GM12878 (cell line): ENCODE results near the gene PRG3. TPM values are rescaled to one million over a fixed set of nuclear protein-coding genes. Genes with fewer than 3 reads are reported as not detected.

Experiments used
- ATAC-seq: fragments of 200-7000 bp; cut with Tn5 transposase; 3 replicates; pipeline ENCODE4 v1.9.1; 2020; ENCODE audit warnings: mild to moderate bottlenecking, moderate library complexity
- Bru-seq: library from RNA; stranded (reverse); fragments of 400-500 nt; gene quantifications from one replicate; lab custom pipeline; 2021; lab: Mats Ljungman, UMichigan
- BruChase-seq, 2 experiments: library from RNA; stranded (reverse); fragments of 400-500 nt; gene quantifications; one replicate each; lab custom pipeline; 2021; lab: Mats Ljungman, UMichigan
- BruUV-seq: library from RNA; stranded (reverse); fragments of 400-500 nt; replicated peaks from 2 replicates; lab custom pipeline; 2021; lab: Mats Ljungman, UMichigan
- CTCF ChIA-PET: fragments of 300-600 bp; sonication (Branson Sonifier 250); formaldehyde crosslinking; extraction: SDS; loops from one replicate; lab custom pipeline; 2021; ENCODE audit warnings: inconsistent platforms; lab: Yijun Ruan, JAX
- POLR2A ChIA-PET: fragments of 350-600 bp; formaldehyde crosslinking; extraction: SDS; loops from one replicate; lab custom pipeline; 2021; ENCODE audit warnings: inconsistent platforms; lab: Charles Lee
- RAD21 ChIA-PET: fragments of 300-600 bp; sonication (Branson Sonifier 250); formaldehyde crosslinking; loops from one replicate; lab custom pipeline; 2023; ENCODE audit warnings: antibody characterized with exemption; ENCODE audit not compliant: unreplicated experiment; lab: Charles Lee
- SMC1A ChIA-PET: fragments of 300-600 bp; sonication (Branson Sonifier 250); formaldehyde crosslinking; loops from one replicate; lab custom pipeline; 2023; ENCODE audit not compliant: unreplicated experiment, uncharacterized antibody; lab: Charles Lee
- DNase-seq: peaks from one replicate; pipeline ENCODE4 v3.0.0-alpha.2; 2011; ENCODE audit warnings: low read depth, low spot score
- FAIRE-seq: peaks from 3 replicates; lab custom pipeline; 2011; peaks lifted over from hg19 to GRCh38; lab: Jason Lieb, UNC
- H2AFZ ChIP-seq: 2 replicates; pipeline ENCODE4 v1.6.0; 2011; ENCODE audit warnings: low read depth, low read length, control low read depth; ENCODE audit not compliant: control insufficient read depth
- H3K27ac ChIP-seq: 2 replicates; pipeline ENCODE4 v1.5.1; 2011; ENCODE audit warnings: control low read depth; ENCODE audit not compliant: control insufficient read depth, insufficient read depth
- H3K27me3 ChIP-seq, 2 experiments: replicated peaks in 1 of 2; 2 replicates each; pipeline versions ENCODE4 v1.6.0 to v1.6.1; 2011; ENCODE audit warnings: low read length in 1 of 2; ENCODE audit not compliant: control insufficient read depth in 2 of 2, insufficient read depth in 2 of 2
- H3K36me3 ChIP-seq, 2 experiments: 2 replicates each; pipeline ENCODE4 v1.5.1; 2011; ENCODE audit warnings: low read length in 1 of 2; ENCODE audit not compliant: control insufficient read depth in 2 of 2, insufficient read depth in 2 of 2
- H3K4me1 ChIP-seq: 2 replicates; pipeline ENCODE4 v1.6.1; 2011; ENCODE audit warnings: mild to moderate bottlenecking, low read length, moderate library complexity, mixed read lengths; ENCODE audit not compliant: control insufficient read depth, insufficient read depth
- H3K4me2 ChIP-seq: 2 replicates; pipeline ENCODE4 v1.6.0; 2011; ENCODE audit warnings: control low read depth; ENCODE audit not compliant: control insufficient read depth, insufficient read depth
- H3K4me3 ChIP-seq: fragments of 200-600 bp; sonication (generic); 2 replicates; pipeline ENCODE4 v1.5.1; 2016
- H3K79me2 ChIP-seq: 2 replicates; pipeline ENCODE4 v1.6.0; 2011; ENCODE audit warnings: low read length; ENCODE audit not compliant: control insufficient read depth, insufficient read depth
- H3K9ac ChIP-seq: 2 replicates; pipeline ENCODE4 v1.8.0; 2011; ENCODE audit warnings: low read length, control low read depth, mixed read lengths; ENCODE audit not compliant: control insufficient read depth, insufficient read depth
- H3K9me3 ChIP-seq: replicated peaks from 3 replicates; pipeline ENCODE4 v1.5.1; 2011; ENCODE audit warnings: mild to moderate bottlenecking, low read length; ENCODE audit not compliant: control insufficient read depth, insufficient read depth
- H4K20me1 ChIP-seq: 2 replicates; pipeline ENCODE4 v1.6.0; 2011; ENCODE audit not compliant: control insufficient read depth, insufficient read depth
- BACH1 ChIP-seq: fragments of 450-650 bp; IDR thresholded peaks from 2 replicates; pipeline ENCODE4 v1.6.1; 2017; ENCODE audit warnings: mild to moderate bottlenecking, borderline replicate concordance
- CBFB ChIP-seq: IDR thresholded peaks from 2 replicates; pipeline ENCODE4 v1.6.1; 2016; ENCODE audit warnings: antibody characterized with exemption, low read depth
- CBX3 ChIP-seq: fragments of 200-600 bp; sonication (generic); IDR thresholded peaks from 2 replicates; pipeline ENCODE4 v1.6.1; 2016; ENCODE audit warnings: low read depth, borderline replicate concordance
- EED ChIP-seq: sonication (generic); IDR thresholded peaks from 2 replicates; pipeline ENCODE4 v1.6.1; 2016; ENCODE audit warnings: antibody characterized with exemption, low read depth
- ETV6 ChIP-seq, 2 experiments: fragments of 450-650 bp in 1 of 2; IDR thresholded peaks in 1 of 2; conservative IDR thresholded peaks in 1 of 2; 2 replicates each; pipeline ENCODE4 v1.6.1; 2014; ENCODE audit warnings: antibody characterized with exemption in 1 of 2, borderline replicate concordance in 1 of 2, low read depth in 1 of 2, mild to moderate bottlenecking in 1 of 2, moderate library complexity in 1 of 2
- FOXK2 ChIP-seq: fragments of 450-650 bp; IDR thresholded peaks from 2 replicates; pipeline ENCODE4 v1.6.1; 2017; ENCODE audit warnings: mild to moderate bottlenecking, moderate library complexity
- FOXM1 ChIP-seq: IDR thresholded peaks from 2 replicates; pipeline ENCODE4 v1.6.1; 2012; ENCODE audit warnings: low read depth, mild to moderate bottlenecking, inconsistent platforms, low read length, moderate library complexity
- IRF4 ChIP-seq: IDR thresholded peaks from 2 replicates; pipeline ENCODE4 v1.6.1; 2011; ENCODE audit warnings: low read depth, low read length
- MYB ChIP-seq: fragments of 150-350 bp; IDR thresholded peaks from 2 replicates; pipeline ENCODE4 v1.6.1; 2014; ENCODE audit warnings: mild to moderate bottlenecking, low read depth, low read length, borderline replicate concordance
- NBN ChIP-seq: fragments of 450-650 bp; IDR thresholded peaks from 2 replicates; pipeline ENCODE4 v1.6.1; 2016
- PAX5 ChIP-seq: IDR thresholded peaks from 2 replicates; pipeline ENCODE4 v1.6.1; 2011; ENCODE audit warnings: low read depth, low read length, borderline replicate concordance
- SMARCA5 ChIP-seq: fragments of 450-650 bp; IDR thresholded peaks from 2 replicates; pipeline ENCODE4 v1.6.1; 2017; ENCODE audit warnings: mild to moderate bottlenecking
- SP1 ChIP-seq: IDR thresholded peaks from one replicate; pipeline ENCODE4 v1.6.1; 2011; ENCODE audit warnings: low read depth, low read length
- WRNIP1 ChIP-seq: IDR thresholded peaks from 2 replicates; pipeline ENCODE4 v1.6.1; 2011; ENCODE audit warnings: low read depth, low read length, improper control_type of control experiment, borderline replicate concordance
- ZNF384 ChIP-seq: IDR thresholded peaks from 2 replicates; pipeline ENCODE4 v1.6.1; 2012; ENCODE audit warnings: low read depth, mild to moderate bottlenecking, low read length, improper control_type of control experiment, borderline replicate concordance
- ZSCAN29 ChIP-seq: fragments of 450-650 bp; IDR thresholded peaks from 2 replicates; pipeline ENCODE4 v1.6.1; 2017; ENCODE audit warnings: mild to moderate bottlenecking, moderate library complexity
- WGBS: methylation state at CpG from one replicate; pipeline ENCODE4 v1.1.6; 2016; ENCODE audit warnings: low lambda C conversion rate; ENCODE audit not compliant: insufficient replicate concordance, insufficient coverage; ENCODE audit errors: missing lambda C conversion rate; 5-methylcytosine and 5-hydroxymethylcytosine counted together
- in situ Hi-C: fragments of 300-500 bp; cut with MboI; formaldehyde crosslinking; loops from 9 replicates; pipeline ENCODE4 v1.14.3; 2018; ENCODE audit warnings: mixed read lengths
- intact Hi-C: fragments of 100-400 bp; cut with micrococcal nuclease; formaldehyde crosslinking; loops from one replicate; pipeline ENCODE4 v1.14.2; 2022; ENCODE audit not compliant: unreplicated experiment
- long read RNA-seq, 2 experiments: library from polyadenylated mRNA; unstranded; transcript quantifications; one replicate each; pipeline ENCODE4 v2.0.0, GENCODE V29; 2019 to 2020
- polyA minus RNA-seq, 3 experiments: library from RNA; depleted of rRNA, polyadenylated mRNA; stranded (reverse); fragments of >200 nt; gene quantifications; 2 replicates each; pipeline ENCODE4 v1.2.3, GENCODE V29; 2011
- polyA plus RNA-seq, 11 experiments: library from polyadenylated mRNA; depleted of rRNA in 4 of 11; unstranded in 6 of 11; stranded (reverse) in 5 of 11; fragments of >200 nt; fragmentation: Nextera tagmentation in 4 of 11; fragmentation: Illumina TruSeq in 1 of 11; extraction: Ambion mirVana in 4 of 11; extraction: Trizol in 1 of 11; gene quantifications; 1 replicate in 1 of 11; 2 replicates in 10 of 11; pipeline versions ENCODE4 v1.2.1 to v1.2.3, GENCODE V29; 2011 to 2016; ENCODE audit warnings: inconsistent platforms in 2 of 11, missing spikeins in 2 of 11, low read depth in 1 of 11
- total RNA-seq, 4 experiments: library from RNA; depleted of rRNA in 3 of 4; stranded (reverse); fragments of >200 nt in 3 of 4; fragmentation: Illumina TruSeq in 1 of 4; extraction: Trizol in 1 of 4; gene quantifications; 2 replicates each; pipeline versions ENCODE4 v1.2.1 to v1.2.3, GENCODE V29; 2013 to 2021
- TF ChIP-seq, protein P1 (sequence below): IDR thresholded peaks from 2 replicates; pipeline ENCODE4 v1.6.1; 2012; ENCODE audit warnings: mild to moderate bottlenecking, low read depth, low read length

The PRG3 gene, protein sequence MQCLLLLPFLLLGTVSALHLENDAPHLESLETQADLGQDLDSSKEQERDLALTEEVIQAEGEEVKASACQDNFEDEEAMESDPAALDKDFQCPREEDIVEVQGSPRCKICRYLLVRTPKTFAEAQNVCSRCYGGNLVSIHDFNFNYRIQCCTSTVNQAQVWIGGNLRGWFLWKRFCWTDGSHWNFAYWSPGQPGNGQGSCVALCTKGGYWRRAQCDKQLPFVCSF
- not detected in 2 replicates for total RNA-seq (2013; cell fraction: nucleolus; rRNA removed)
- total RNA-seq (2014; rRNA removed) (not detected in 2 replicates), total RNA-seq (2014; rRNA removed; fragmentation: Illumina TruSeq; extraction: Trizol) (not detected in 2 replicates), total RNA-seq (2021) (not detected in 2 replicates), polyA plus RNA-seq (2011; rRNA removed) (not detected in 2 replicates), polyA plus RNA-seq (2014; fragmentation: Illumina TruSeq; extraction: Trizol) (not detected in 2 replicates), polyA plus RNA-seq (2014; fragmentation: Nextera tagmentation; extraction: Ambion mirVana) (not detected), polyA plus RNA-seq (2014; rRNA removed) (not detected in 2 replicates), polyA plus RNA-seq (2016; fragmentation: Nextera tagmentation; extraction: Ambion mirVana) (not detected), polyA minus RNA-seq (2011; rRNA and poly(A)+ RNA removed) (not detected in 2 replicates), Bru-seq, nascent RNA (percentile 28 among the genes with signal in this experiment), BruChase-seq, experiment 1, labeled RNA remaining after a 6-hour chase (percentile 30 among the genes with signal in this experiment), BruChase-seq, experiment 2, labeled RNA remaining after a 2-hour chase (percentile 21 among the genes with signal in this experiment)
- not detected for polyA plus RNA-seq (2011; ENCODE audit: low read depth)
- not detected in 2 replicates for polyA plus RNA-seq (2011; cell fraction: cytosol; rRNA removed)
- polyA plus RNA-seq (2011; cell fraction: nucleus; rRNA removed) = not detected in 2 replicates
- not detected in 2 replicates for polyA plus RNA-seq (2012)
- polyA minus RNA-seq (2011; cell fraction: cytosol; rRNA and poly(A)+ RNA removed) = not detected in 2 replicates
- not detected in 2 replicates for polyA minus RNA-seq (2011; cell fraction: nucleus; rRNA and poly(A)+ RNA removed)
- long read RNA-seq, experiment 1 = 0 reads
- long read RNA-seq, experiment 2 = 0 reads

DNA sequence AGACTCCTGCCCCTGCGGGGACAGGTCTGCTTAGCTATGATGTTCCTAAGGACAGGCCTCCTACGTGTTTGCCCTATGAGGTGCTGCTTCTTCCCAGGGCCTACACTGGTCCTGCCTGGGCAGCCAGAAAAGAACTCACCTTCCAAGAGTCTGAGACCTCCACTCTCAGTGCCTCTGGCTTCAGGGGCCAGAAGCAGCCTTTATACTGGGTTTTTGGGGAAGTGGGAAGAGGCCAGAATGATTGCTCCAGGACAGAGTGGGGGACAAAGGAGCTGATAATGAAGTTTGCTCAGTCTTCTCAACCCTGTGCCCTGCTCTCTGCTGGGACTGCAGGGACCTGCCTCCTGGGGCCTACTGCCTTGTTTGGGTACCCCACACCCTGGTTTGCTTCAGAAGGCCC is at the start of gene PRG3:
Gene PRG3 (minus strand): TSS at position 176 of the 400 bp plus-strand sequence. CDS start 442 bp downstream, outside the sequence.
- Histone ChIP-seq H2AFZ (no peak within 1 kb of the TSS), H3K36me3 (no peaks in the 10 kb centered on the region), H3K4me1 (no peaks in the 10 kb centered on the region), H3K9ac (no peak within 1 kb of the TSS), H3K9me3 (no peaks in the 10 kb centered on the region), H3K27me3 (no peaks in the 10 kb centered on the region; a peak in 1 of 4 replicates), H4K20me1 (no peaks in the 10 kb centered on the region), H3K79me2 (no peaks in the 10 kb centered on the region), H3K4me2 (no peak within 1 kb of the TSS), H3K4me3 (no peak within 1 kb of the TSS), H3K27ac (no peak within 1 kb of the TSS)
- intact Hi-C loops = no loop called here
- 20% methylated on average over 2 of the region's 2 CpGs for WGBS
- no TSS peak for BruUV-seq
- SMC1A ChIA-PET = no interaction called here
- FAIRE-seq = no peak
- RAD21 ChIA-PET = no interaction called here
- CTCF ChIA-PET = no interaction called here
- no peak for DNase-seq
- ATAC-seq = no peak; the same call in 2 of the 3 replicates
- POLR2A ChIA-PET = interaction anchor here (0.7 kb wide), 1 partner anchor 27 kb away, joined by 3 read pairs; no protein-coding TSS in a partner anchor
- in situ Hi-C loops = no loop called here
- TF ChIP-seq, protein P1, sequence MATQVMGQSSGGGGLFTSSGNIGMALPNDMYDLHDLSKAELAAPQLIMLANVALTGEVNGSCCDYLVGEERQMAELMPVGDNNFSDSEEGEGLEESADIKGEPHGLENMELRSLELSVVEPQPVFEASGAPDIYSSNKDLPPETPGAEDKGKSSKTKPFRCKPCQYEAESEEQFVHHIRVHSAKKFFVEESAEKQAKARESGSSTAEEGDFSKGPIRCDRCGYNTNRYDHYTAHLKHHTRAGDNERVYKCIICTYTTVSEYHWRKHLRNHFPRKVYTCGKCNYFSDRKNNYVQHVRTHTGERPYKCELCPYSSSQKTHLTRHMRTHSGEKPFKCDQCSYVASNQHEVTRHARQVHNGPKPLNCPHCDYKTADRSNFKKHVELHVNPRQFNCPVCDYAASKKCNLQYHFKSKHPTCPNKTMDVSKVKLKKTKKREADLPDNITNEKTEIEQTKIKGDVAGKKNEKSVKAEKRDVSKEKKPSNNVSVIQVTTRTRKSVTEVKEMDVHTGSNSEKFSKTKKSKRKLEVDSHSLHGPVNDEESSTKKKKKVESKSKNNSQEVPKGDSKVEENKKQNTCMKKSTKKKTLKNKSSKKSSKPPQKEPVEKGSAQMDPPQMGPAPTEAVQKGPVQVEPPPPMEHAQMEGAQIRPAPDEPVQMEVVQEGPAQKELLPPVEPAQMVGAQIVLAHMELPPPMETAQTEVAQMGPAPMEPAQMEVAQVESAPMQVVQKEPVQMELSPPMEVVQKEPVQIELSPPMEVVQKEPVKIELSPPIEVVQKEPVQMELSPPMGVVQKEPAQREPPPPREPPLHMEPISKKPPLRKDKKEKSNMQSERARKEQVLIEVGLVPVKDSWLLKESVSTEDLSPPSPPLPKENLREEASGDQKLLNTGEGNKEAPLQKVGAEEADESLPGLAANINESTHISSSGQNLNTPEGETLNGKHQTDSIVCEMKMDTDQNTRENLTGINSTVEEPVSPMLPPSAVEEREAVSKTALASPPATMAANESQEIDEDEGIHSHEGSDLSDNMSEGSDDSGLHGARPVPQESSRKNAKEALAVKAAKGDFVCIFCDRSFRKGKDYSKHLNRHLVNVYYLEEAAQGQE = no peak
- TF ChIP-seq ZNF384 = no peak
- TF ChIP-seq CBFB = no peak
- TF ChIP-seq MYB = no peak
- no peak for TF ChIP-seq SP1
- TF ChIP-seq IRF4 = no peak
- no peak for TF ChIP-seq BACH1
- TF ChIP-seq WRNIP1 = no peak
- no peak for TF ChIP-seq FOXK2
- no peak for TF ChIP-seq ETV6 (conservative IDR thresholded peaks at IDR 0.05 in 1 of 2, IDR thresholded peaks at IDR 0.05 in 1 of 2; ENCODE audit: borderline replicate concordance in 1 of 2, low read depth in 1 of 2)
- TF ChIP-seq PAX5 = no peak
- TF ChIP-seq NBN = no peak
- TF ChIP-seq CBX3 = no peak
- TF ChIP-seq ZSCAN29 = no peak
- no peak for TF ChIP-seq SMARCA5
- TF ChIP-seq EED = no peak
- no peak for TF ChIP-seq FOXM1
